GM18861 (cell line): ENCODE results near the gene NBEAL1.
"Not testable (repeated sequence)": the region's sequence is repeated elsewhere in the genome, so short reads cannot be mapped to it uniquely, and the experiment has no call there.

Source experiments
- ATAC-seq: cut with Tn5 transposase; IDR thresholded peaks from one replicate; pipeline ENCODE4 v1.9.1; 2021; ENCODE audit not compliant: unreplicated experiment

Gene NBEAL1

GRCh38 chr2:203038586-203038985 lies 23.9 kb downstream of the NBEAL1 start:
- ATAC-seq = no peak

- not testable (repeated sequence) for ATAC-seq
These were observed 24.5 kb downstream of the NBEAL1 start for GRCh38 chr2:203039211-203039610.

- no peak for ATAC-seq
These were observed 26.4 kb downstream of the NBEAL1 start for GRCh38 chr2:203040966-203041521.

DNA sequence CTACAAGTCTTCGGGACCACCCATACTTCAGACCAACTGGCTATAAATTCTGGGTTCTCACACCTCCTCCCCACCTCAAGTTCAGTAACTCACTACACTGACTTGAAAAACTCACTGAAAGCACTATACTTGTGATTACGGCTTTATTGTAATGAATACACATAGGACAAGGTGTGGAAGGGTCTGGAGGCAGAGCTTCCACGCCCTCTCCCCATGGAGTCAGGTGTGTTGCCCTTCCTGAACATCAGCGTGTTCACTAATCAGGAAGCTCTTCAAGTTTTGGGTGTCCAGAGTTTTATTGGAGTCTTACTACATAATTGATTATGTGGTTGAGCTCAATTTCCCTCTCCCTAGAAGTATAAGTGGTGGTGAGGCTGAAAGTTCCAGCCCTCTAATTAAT lies 27.5 kb downstream of the NBEAL1 start:
- no peak for ATAC-seq

GRCh38 chr2:203043226-203043625 lies 28.6 kb downstream of the NBEAL1 start:
- no peak for ATAC-seq

GRCh38 chr2:203045867-203046266 lies 31.2 kb downstream of the NBEAL1 start:
- no peak for ATAC-seq

DNA sequence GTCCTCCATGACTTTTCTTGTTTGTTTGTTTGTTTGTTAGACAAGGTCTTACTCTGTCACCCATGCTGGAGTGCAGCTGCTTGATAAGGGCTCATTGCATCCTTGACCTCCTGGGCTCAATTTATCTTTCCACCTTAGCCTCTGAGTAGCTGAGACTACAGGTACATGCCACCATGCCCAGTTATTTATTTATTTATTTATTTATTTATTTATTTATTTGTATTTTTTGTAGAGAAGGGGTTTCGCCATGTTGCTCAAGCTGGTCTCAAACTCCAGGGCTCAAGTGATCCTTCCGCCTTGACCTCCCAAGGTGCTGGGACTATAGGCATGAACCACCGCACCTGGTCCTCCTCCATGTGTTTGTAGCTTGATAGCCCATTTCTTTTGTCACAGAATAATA lies 37.9 kb downstream of the NBEAL1 start:
- ATAC-seq = no peak

DNA sequence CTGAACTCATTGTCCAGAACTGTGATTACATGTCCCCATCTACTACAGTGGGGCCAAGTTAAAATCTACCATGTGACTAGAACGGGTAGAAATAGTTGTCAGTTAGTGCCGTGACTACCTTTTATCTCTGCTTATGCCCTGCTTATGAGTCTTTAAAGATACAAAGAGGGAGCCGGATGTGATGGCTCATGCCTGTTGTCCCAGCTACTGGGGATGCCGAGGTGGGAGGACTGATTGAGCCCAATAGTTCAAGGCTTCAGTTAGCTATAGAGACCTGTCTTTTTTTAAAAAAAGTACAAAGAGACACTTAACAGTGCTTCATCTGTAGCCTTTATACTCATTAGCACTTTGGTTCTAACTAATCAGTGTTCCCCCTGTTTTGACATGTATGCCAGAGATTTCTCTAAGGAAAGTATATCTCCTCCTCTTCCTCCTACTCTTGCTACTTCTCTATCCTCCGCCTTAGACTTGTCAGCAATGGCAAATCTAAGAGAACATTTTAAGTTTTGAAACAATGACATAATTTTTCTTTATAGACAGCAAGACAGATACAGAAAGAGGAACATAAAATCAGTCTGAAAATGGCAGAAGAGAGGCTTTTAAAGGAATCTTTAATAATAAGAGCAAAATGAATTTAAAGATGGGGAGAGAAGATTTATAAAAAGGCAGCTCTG lies 45.0 kb downstream of the NBEAL1 start:
- no peak for ATAC-seq

DNA sequence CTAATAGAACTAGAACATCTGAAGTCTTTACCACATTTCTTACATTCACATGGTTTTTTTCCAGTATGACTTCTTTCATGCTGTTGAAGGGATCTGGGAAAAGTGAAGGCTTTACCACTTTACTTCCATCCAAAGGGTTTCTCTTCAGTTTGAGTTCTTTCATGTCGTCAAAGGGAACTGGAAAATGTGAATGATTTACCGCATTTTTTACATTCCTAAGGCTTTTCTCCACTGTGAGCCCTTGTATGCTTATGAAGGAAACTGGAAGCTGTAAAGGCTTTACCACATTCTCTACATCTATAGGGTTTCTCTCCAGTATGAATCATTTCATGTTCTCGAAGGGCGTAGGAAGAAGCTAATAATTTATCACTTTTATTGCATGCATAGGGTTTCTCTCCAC lies 46.7 kb downstream of the NBEAL1 start:
- ATAC-seq = no peak

DNA sequence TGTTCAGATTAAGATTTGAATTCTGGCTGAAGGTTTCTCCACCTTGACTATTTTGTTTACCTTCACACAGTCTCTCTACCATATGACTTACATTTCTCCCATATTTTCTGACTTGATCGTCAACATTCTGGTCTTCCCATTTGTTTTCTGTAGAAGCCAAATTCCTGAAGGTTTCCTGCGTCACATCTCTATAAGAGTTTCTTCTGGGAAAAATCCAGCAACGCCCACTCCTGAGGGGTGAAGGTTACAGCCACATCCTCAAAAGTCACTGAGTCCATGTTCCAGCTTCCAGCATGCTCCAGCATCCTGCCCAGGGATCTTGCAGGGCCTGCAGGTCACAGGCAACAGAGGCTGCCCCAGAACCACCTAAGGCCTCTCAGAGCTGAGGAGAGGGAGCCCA lies 47.5 kb downstream of the NBEAL1 start:
- ATAC-seq = no peak

GRCh38 chr2:203066519-203067091 lies 51.9 kb downstream of the NBEAL1 start:
- not testable (repeated sequence) for ATAC-seq

GRCh38 chr2:203070701-203071100 lies 56.0 kb downstream of the NBEAL1 start:
- ATAC-seq = no peak

GRCh38 chr2:203071148-203071547 lies 56.5 kb downstream of the NBEAL1 start:
- ATAC-seq = no peak

- no peak for ATAC-seq
These were observed 57.7 kb downstream of the NBEAL1 start for GRCh38 chr2:203072371-203072770.

DNA sequence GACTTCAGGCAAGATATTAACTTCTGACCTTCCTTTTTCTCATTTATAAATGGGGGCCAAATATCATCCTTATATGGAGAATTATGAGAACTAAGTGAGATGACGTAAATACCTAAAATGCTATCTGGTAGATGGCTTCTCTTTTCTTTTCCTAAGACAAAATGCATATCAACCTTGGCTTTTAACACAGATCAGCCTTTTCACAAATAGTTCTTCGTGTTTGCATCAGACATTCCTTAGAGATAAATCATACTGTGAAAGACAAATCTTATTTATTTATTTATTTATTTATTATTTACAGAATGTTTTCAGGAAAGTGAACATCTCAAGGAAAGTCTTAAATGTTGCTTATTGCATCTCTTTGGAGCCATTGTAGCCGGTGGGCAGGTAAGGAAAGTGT lies 62.8 kb downstream of the NBEAL1 start:
- no peak for ATAC-seq

DNA sequence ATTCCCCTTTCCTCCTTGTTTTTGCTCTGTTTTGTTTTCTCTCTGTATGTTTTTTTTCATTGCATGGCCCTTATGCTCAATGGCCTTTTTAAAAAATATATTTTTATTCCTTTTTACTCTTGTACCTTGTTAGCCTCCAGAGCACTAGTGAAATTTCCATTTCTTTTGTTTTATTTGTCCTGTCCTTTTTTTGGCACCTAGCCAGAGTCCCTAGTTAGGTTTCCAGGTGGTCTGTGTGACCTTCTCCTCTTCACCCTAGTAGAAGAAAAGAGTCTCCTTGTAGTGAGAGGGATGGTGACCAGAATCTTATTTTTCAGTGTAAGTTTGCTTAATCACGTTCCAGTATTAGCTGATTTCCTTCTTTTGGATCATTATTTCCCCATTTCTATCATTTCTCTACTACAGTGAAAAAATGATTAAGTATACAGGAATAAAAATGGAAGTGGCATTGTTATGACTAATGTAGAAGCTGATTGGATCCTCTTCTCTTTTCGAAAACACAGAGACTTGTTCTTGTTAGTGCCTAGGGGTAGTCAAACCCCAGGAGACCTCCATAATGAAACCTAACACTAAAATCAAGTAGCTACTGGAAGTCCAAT lies 65.9 kb downstream of the NBEAL1 start:
- ATAC-seq = no peak

- no peak for ATAC-seq
These were observed 68.7 kb downstream of the NBEAL1 start for GRCh38 chr2:203083328-203083727.

GRCh38 chr2:203086381-203086780 lies 71.7 kb downstream of the NBEAL1 start:
- not testable (repeated sequence) for ATAC-seq

DNA sequence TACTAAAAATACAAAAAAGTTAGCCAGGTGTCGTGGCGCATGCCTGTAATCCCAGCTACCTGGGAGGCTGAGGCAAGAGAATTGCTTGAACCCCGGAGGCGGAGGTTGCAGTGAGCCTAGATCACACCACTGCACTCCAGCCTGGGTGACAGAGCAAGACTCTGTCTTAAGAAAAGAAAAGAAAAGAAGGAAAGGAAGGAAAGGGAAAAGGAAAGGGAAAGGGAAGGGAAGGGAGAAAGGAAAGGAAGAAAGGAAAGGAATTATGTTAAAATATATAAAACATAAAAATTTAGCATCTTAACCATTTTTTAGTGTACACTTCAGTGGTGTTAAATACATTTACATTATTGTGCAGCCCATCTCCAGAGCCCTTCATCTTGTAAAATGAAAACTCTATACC lies 76.0 kb downstream of the NBEAL1 start:
- ATAC-seq = not testable (repeated sequence)

DNA sequence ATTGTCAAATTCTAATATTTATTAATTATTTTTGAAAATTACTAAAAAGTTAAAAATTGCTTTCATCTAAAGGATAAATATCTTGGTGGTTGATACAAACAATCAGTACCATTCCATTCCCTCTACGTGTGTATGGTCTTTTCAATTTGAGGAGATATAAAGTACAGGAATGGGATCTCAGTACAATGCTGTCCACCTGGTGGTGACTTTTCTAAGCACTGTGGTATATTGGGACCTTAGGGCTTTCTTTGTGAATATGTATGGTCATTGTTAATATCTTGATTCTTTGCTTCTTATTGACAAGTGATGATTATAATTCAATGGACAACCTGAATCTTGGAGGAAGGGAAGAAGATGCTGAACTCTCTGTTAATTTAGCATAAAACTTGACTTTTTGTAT lies 83.1 kb downstream of the NBEAL1 start:
- no peak for ATAC-seq

DNA sequence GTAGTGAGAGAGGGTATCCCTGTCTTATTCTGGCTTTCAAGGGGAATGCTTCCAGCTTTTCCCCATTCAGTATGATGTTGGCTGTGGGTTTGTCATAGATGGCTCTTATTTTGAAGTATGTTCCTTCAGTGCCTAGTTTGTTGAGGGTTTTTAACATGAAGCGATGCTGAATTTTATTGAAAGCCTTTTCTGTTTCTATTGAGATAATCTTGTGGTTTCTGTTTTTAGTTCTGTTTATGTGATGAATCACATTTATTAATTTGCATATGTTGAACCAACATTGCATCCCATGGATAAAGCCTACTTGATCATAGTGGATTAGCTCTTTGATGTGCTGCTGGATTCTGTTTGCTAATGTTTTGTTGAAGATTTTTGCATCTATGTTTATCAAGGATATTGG lies 87.7 kb downstream of the NBEAL1 start:
- not testable (repeated sequence) for ATAC-seq

DNA sequence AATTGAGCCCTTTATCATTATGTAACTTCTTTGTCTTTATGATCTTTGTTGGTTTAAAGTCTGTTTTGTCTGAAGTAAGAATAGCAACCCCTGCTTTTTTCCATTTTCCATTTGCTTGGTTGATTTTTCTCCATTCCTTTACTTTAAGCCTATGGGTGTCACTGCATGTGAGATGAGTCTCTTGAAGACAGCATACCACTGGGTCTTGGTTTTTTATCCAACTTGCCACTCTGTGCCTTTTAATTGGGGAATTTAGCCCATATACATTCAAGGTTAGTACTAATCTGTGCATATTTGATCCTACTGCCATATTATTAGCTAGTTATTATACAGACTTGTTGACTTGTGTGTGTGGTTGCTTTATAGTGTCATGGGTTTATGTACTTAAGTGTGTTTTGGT lies 89.6 kb downstream of the NBEAL1 start:
- no peak for ATAC-seq
